ENCODE data around the gene MMP2. TPM values are rescaled to one million over a fixed set of nuclear protein-coding genes. Genes with fewer than 3 reads are reported as not detected.

Gene MMP2
- total RNA-seq, 1 experiment from 2014 or later = 305 TPM

DNA sequence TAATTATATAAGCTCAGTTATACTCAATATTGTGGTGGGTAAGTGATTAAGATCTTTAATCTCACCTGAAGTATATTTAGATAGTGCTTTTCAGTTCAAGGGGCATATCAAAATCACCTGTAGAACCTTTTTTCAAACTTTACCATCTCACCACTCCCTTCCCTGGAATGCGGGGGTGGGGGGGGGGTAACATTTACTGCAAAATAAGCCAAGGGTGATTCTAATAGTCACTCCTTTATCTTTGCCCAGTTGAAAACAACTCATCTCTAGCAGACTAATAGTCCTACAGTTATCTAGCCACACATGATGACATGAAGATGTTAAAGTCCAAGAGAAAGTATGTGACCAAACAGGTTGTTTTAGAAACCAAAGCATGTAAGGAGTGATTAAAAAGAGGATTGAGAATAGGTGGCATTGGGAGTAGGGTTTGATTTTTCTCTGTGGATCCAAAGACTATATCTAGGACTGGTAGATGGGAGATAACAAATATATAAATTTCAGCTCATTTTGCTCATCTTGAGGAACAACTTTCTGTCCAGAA is 51.4 kb downstream of the MMP2 start:
- DNase-seq (ENCODE audit: low read depth in 1 of 2, low spot score in 2 of 2) = no peak
- Histone ChIP-seq H3K27me3 (replicated peaks) (no peaks in the 10 kb centered on the region), H3K4me3 (no peak overlapping the region), H3K36me3 (no peaks in the 10 kb centered on the region), H3K27ac (no peak overlapping the region), H3K9me3 (replicated peaks) (no peaks in the 10 kb centered on the region), H3K4me1 (replicated peaks) (no peaks in the 10 kb centered on the region)

GRCh38 chr16:55532227-55532626 is 53.2 kb downstream of the MMP2 start:
- Histone ChIP-seq H3K36me3 (no peaks in the 10 kb centered on the region), H3K27me3 (replicated peaks) (no peaks in the 10 kb centered on the region), H3K4me3 (no peak overlapping the region), H3K9me3 (replicated peaks) (no peaks in the 10 kb centered on the region), H3K4me1 (replicated peaks) (no peaks in the 10 kb centered on the region), H3K27ac (no peak overlapping the region)
- no peak for DNase-seq (ENCODE audit: low read depth in 1 of 2, low spot score in 2 of 2)

GRCh38 chr16:55534756-55535155 is 55.8 kb downstream of the MMP2 start:
- H3K4me1 ChIP-seq (replicated peaks) = no peaks in the 10 kb centered on the region
- no peak overlapping the region for H3K4me3 ChIP-seq
- H3K27ac ChIP-seq = no peak overlapping the region
- no peaks in the 10 kb centered on the region for H3K36me3 ChIP-seq
- DNase-seq (ENCODE audit: low read depth in 1 of 2, low spot score in 2 of 2) = no peak
- no peaks in the 10 kb centered on the region for H3K27me3 ChIP-seq (replicated peaks)
- H3K9me3 ChIP-seq (replicated peaks) = no peaks in the 10 kb centered on the region

DNA sequence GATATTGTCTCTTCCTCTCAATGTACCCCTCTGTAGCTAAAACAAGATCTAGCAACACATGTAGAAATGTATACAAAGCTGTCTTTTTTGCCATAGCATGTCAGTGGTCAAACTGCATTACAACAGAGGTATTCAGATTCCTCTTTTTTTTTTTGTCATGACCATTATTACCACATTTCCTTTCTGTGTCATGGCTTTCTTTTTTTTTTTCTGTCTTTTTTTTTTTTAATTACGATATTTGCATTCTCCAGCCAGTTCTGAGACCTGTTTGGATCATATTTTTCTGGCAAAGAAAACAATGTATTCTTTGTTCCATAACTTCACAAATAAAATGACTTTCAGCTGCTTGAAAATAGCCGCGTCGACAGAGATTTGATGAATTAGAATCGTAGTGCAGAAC is 60.1 kb downstream of the MMP2 start:
- no peaks in the 10 kb centered on the region for H3K27me3 ChIP-seq (replicated peaks)
- H3K4me1 ChIP-seq (replicated peaks) = peaks cover 21% of the 10 kb centered on the region
- H3K9me3 ChIP-seq (replicated peaks) = no peaks in the 10 kb centered on the region
- H3K27ac ChIP-seq = no peak overlapping the region
- H3K4me3 ChIP-seq = no peak overlapping the region
- no peaks in the 10 kb centered on the region for H3K36me3 ChIP-seq
- DNase-seq (ENCODE audit: low read depth in 1 of 2, low spot score in 2 of 2) = no peak

GRCh38 chr16:55539488-55539887 is 60.5 kb downstream of the MMP2 start:
- H3K4me3 ChIP-seq = no peak overlapping the region
- H3K4me1 ChIP-seq (replicated peaks) = peaks cover 21% of the 10 kb centered on the region
- no peak overlapping the region for H3K27ac ChIP-seq
- DNase-seq (ENCODE audit: low read depth in 1 of 2, low spot score in 2 of 2) = no peak
- H3K9me3 ChIP-seq (replicated peaks) = no peaks in the 10 kb centered on the region
- H3K36me3 ChIP-seq = no peaks in the 10 kb centered on the region
- H3K27me3 ChIP-seq (replicated peaks) = no peaks in the 10 kb centered on the region

GRCh38 chr16:55540221-55540620 is 61.2 kb downstream of the MMP2 start:
- Histone ChIP-seq H3K9me3 (replicated peaks) (no peaks in the 10 kb centered on the region), H3K4me3 (no peak overlapping the region), H3K4me1 (replicated peaks) (peaks cover 21% of the 10 kb centered on the region), H3K27ac (no peak overlapping the region), H3K27me3 (replicated peaks) (no peaks in the 10 kb centered on the region), H3K36me3 (no peaks in the 10 kb centered on the region)
- no peak for DNase-seq (ENCODE audit: low read depth in 1 of 2, low spot score in 2 of 2)

DNA sequence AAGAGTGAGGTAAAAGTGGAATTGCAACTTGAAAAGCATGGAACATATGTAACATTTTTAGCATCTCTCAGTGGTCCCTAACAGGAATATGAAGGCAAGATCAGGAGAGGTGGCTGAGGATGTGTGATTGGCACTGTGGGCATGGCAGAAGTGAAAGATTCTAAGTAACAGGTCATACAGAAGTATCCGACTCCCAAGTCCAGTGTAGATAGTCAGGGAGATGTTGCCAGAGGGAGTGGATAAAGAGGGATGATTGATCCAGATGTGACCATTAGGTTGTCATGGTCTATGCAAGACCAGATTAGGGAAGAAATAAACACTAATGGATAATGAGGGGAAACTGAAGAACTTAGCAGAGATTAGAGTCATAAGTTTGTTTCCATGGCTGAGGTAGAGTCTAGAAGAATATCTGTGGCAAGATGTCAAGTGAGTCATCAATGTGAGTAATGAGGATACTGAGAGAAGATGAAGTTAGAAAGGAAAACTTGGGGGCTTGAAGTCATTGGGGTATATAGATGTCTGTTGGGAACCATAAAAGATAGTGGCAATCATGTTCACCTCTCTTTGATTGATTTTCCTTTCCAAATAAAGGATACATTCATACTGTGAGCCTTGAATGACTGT is 63.6 kb downstream of the MMP2 start:
- no peaks in the 10 kb centered on the region for H3K36me3 ChIP-seq
- H3K27me3 ChIP-seq (replicated peaks) = no peaks in the 10 kb centered on the region
- no peak overlapping the region for H3K4me3 ChIP-seq
- H3K4me1 ChIP-seq (replicated peaks) = peaks cover 21% of the 10 kb centered on the region
- no peak overlapping the region for H3K27ac ChIP-seq
- DNase-seq (ENCODE audit: low read depth in 1 of 2, low spot score in 2 of 2) = peak in 1 of 2 experiments; percentile 70
- H3K9me3 ChIP-seq (replicated peaks) = no peaks in the 10 kb centered on the region

GRCh38 chr16:55543472-55543871 is 64.5 kb downstream of the MMP2 start:
- peaks cover 21% of the 10 kb centered on the region for H3K4me1 ChIP-seq (replicated peaks)
- no peaks in the 10 kb centered on the region for H3K36me3 ChIP-seq
- peak in 1 of 2 experiments; percentile 66 for DNase-seq (ENCODE audit: low read depth in 1 of 2, low spot score in 2 of 2)
- H3K9me3 ChIP-seq (replicated peaks) = no peaks in the 10 kb centered on the region
- H3K4me3 ChIP-seq = no peak overlapping the region
- H3K27ac ChIP-seq = no peak overlapping the region
- no peaks in the 10 kb centered on the region for H3K27me3 ChIP-seq (replicated peaks)

GRCh38 chr16:55552621-55553020 is 73.6 kb downstream of the MMP2 start:
- Histone ChIP-seq H3K27me3 (replicated peaks) (0 out of 2 replicates have a peak, but pooled peaks cover 4% of the 10 kb centered on the region), H3K4me1 (replicated peaks) (peaks cover 13% of the 10 kb centered on the region), H3K36me3 (no peaks in the 10 kb centered on the region), H3K9me3 (replicated peaks) (no peaks in the 10 kb centered on the region), H3K4me3 (no peak overlapping the region), H3K27ac (no peak overlapping the region)
- DNase-seq (ENCODE audit: low read depth in 1 of 2, low spot score in 2 of 2) = peak; percentile 76 to 78

DNA sequence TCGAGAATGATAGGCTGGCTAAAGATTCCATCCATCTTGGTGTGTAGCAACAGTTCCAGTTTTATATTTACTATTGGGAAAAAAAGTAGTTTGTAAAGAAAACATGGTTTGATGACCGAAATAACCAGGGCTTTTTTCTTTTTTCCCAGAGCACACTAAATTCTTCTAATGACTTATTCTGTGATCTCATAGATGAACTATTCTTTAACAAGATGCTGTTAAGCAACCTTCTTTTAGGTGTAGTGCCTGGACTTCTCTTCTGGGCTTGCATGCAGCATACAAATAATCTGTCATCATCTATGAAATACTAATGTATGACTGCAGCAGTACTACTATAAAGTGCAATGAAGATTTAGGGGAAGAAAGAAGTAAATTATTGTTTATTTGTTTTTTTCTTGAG is 76.4 kb downstream of the MMP2 start:
- no peak overlapping the region for H3K4me3 ChIP-seq
- no peak for DNase-seq (ENCODE audit: low read depth in 1 of 2, low spot score in 2 of 2)
- no peaks in the 10 kb centered on the region for H3K9me3 ChIP-seq (replicated peaks)
- no peaks in the 10 kb centered on the region for H3K36me3 ChIP-seq
- H3K4me1 ChIP-seq (replicated peaks) = peaks cover 31% of the 10 kb centered on the region
- no peak overlapping the region for H3K27ac ChIP-seq
- H3K27me3 ChIP-seq (replicated peaks) = no peaks in the 10 kb centered on the region

Other genes with a start within 250 kb of the MMP2 start
- gene IRX6, start 155.0 kb upstream of the MMP2 start, total RNA-seq (2014; rRNA removed; shearing (Covaris generic)) = not detected in 2 replicates
- gene LPCAT2, start 29.9 kb downstream of the MMP2 start, total RNA-seq (2014; rRNA removed; shearing (Covaris generic)) = 0.47 TPM in 1 of 2 replicates, not detected in the other
- gene CAPNS2, start 87.5 kb downstream of the MMP2 start, total RNA-seq (2014; rRNA removed; shearing (Covaris generic)) = not detected in 2 replicates
- not detected in 2 replicates for gene SLC6A2, start 176.8 kb downstream of the MMP2 start, total RNA-seq (2014; rRNA removed; shearing (Covaris generic))

Data from SJSA1 (cell line).